Fibroblast of lung (primary cell): ENCODE measurements around the gene ZCCHC14. TPM values are rescaled to one million over a fixed set of nuclear protein-coding genes. Genes with fewer than 3 reads are reported as not detected.

Experiments used
- DNase-seq, 2 donors: peaks; one replicate each; pipeline versions ENCODE4 v3.0.0 to v3.0.0-alpha.2; 2010; ENCODE audit warnings: low read depth in 2 of 2
- H2AFZ ChIP-seq: 2 replicates; pipeline ENCODE4 v1.5.1; 2012; ENCODE audit warnings: low read length, control low read depth, inconsistent platforms
- H3K27ac ChIP-seq: 2 replicates; pipeline ENCODE4 v1.5.1; 2011; ENCODE audit warnings: low read length, control low read depth; ENCODE audit not compliant: insufficient read depth
- H3K27me3 ChIP-seq: 2 replicates; pipeline ENCODE4 v1.5.1; 2011; ENCODE audit warnings: mild to moderate bottlenecking, low read length; ENCODE audit not compliant: control insufficient read depth, insufficient read depth
- H3K36me3 ChIP-seq: 2 replicates; pipeline ENCODE4 v1.5.1; 2011; ENCODE audit warnings: low read length; ENCODE audit not compliant: control insufficient read depth, insufficient read depth
- H3K4me1 ChIP-seq: 2 replicates; pipeline ENCODE4 v1.5.1; 2011; ENCODE audit warnings: low read length; ENCODE audit not compliant: control insufficient read depth, insufficient read depth; ENCODE audit errors: extremely low read depth
- H3K4me2 ChIP-seq: 2 replicates; pipeline ENCODE4 v1.5.1; 2011; ENCODE audit warnings: low read length, control low read depth; ENCODE audit not compliant: insufficient read depth; ENCODE audit errors: extremely low read depth
- H3K4me3 ChIP-seq, 4 experiments: fragments of 200-600 bp in 1 of 4; sonication (generic) in 1 of 4; replicated peaks in 1 of 4; 2 replicates each; pipeline ENCODE4 v1.5.1; 2011 to 2016; ENCODE audit warnings: low read length in 4 of 4, low read depth in 3 of 4, mild to moderate bottlenecking in 3 of 4, control low read depth in 2 of 4, inconsistent platforms in 1 of 4, mixed read lengths in 1 of 4; ENCODE audit not compliant: insufficient read depth in 1 of 4; ENCODE audit errors: control extremely low read depth in 1 of 4
- H3K79me2 ChIP-seq: 2 replicates; pipeline ENCODE4 v1.5.1; 2012; ENCODE audit warnings: mild to moderate bottlenecking, low read length, inconsistent platforms; ENCODE audit not compliant: control insufficient read depth, insufficient read depth
- H3K9ac ChIP-seq: 2 replicates; pipeline ENCODE4 v1.5.1; 2011; ENCODE audit warnings: mild to moderate bottlenecking, low read length, control low read depth; ENCODE audit not compliant: insufficient read depth
- H3K9me3 ChIP-seq: 2 replicates; pipeline ENCODE4 v1.5.1; 2012; ENCODE audit warnings: low read depth, low read length; ENCODE audit not compliant: control insufficient read depth, insufficient read depth
- H4K20me1 ChIP-seq: 2 replicates; pipeline ENCODE4 v1.5.1; 2011; ENCODE audit warnings: low read length; ENCODE audit not compliant: control insufficient read depth, insufficient read depth; ENCODE audit errors: extremely low read depth
- EZH2 ChIP-seq: IDR thresholded peaks from 2 replicates; pipeline ENCODE4 v1.5.1; 2012; ENCODE audit warnings: low read length, control low read depth, mild to moderate bottlenecking; ENCODE audit errors: missing control alignments
- polyA plus RNA-seq, 2 donors: library from polyadenylated mRNA; depleted of rRNA in 1 of 2; stranded (reverse) in 1 of 2; unstranded in 1 of 2; fragments of >200 nt; gene quantifications; 2 replicates each; pipeline ENCODE4 v1.2.1, GENCODE V29; 2011 to 2012; ENCODE audit warnings: missing spikeins in 1 of 2
- total RNA-seq: library from RNA; depleted of rRNA; stranded (reverse); fragments of >200 nt; gene quantifications from 2 replicates; pipeline ENCODE4 v1.2.1, GENCODE V29; 2014
- TF ChIP-seq, protein P1 (sequence below), 2 donors: IDR thresholded peaks in 1 of 2; conservative IDR thresholded peaks in 1 of 2; 1 replicate in 1 of 2; 2 replicates in 1 of 2; pipeline ENCODE4 v1.5.1; 2011 to 2012; ENCODE audit warnings: low read length in 2 of 2, control low read depth in 1 of 2, inconsistent platforms in 1 of 2, low read depth in 1 of 2, mild to moderate bottlenecking in 1 of 2

Gene ZCCHC14
- total and polyA plus RNA-seq, 2 donors (not counting 1 experiment from before 2014, with no cell fraction given), result 6.4 to 16.3 TPM

DNA sequence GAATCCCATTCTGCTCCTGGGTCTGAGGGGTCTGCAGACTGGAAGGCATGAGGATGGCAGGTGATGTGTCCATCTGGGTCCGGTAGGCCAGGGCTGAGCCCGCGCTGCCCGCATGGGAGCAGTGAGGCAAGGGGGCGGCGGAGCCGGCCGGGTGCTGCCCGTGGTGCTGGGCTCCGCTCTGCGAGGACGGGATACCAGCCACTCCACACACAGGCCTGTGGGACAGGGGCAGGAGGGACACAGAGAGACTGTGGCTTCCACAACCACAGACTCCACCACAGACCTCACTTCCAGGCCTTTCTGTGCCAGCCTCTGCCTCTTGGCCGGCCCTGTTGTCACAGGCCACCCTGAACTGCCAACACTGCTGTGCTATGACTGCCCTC lies 75.3 kb downstream of the ZCCHC14 start:
- TF ChIP-seq, protein P1, sequence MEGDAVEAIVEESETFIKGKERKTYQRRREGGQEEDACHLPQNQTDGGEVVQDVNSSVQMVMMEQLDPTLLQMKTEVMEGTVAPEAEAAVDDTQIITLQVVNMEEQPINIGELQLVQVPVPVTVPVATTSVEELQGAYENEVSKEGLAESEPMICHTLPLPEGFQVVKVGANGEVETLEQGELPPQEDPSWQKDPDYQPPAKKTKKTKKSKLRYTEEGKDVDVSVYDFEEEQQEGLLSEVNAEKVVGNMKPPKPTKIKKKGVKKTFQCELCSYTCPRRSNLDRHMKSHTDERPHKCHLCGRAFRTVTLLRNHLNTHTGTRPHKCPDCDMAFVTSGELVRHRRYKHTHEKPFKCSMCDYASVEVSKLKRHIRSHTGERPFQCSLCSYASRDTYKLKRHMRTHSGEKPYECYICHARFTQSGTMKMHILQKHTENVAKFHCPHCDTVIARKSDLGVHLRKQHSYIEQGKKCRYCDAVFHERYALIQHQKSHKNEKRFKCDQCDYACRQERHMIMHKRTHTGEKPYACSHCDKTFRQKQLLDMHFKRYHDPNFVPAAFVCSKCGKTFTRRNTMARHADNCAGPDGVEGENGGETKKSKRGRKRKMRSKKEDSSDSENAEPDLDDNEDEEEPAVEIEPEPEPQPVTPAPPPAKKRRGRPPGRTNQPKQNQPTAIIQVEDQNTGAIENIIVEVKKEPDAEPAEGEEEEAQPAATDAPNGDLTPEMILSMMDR (conservative IDR thresholded peaks at IDR 0.05 in 1 of 2, IDR thresholded peaks at IDR 0.05 in 1 of 2; ENCODE audit: low read depth in 1 of 2, low read length in 2 of 2), result no peak
- TF ChIP-seq EZH2, result no peak
- Histone ChIP-seq H2AFZ (no peak overlapping the region), H3K36me3 (peaks cover 26% of the 10 kb centered on the region), H4K20me1 (no peaks in the 10 kb centered on the region), H3K4me2 (no peak overlapping the region), H3K9me3 (no peaks in the 10 kb centered on the region), H3K4me1 (no peaks in the 10 kb centered on the region), H3K79me2 (no peaks in the 10 kb centered on the region), H3K9ac (no peak overlapping the region), H3K27ac (no peak overlapping the region), H3K27me3 (no peaks in the 10 kb centered on the region), H3K4me3 (no peak overlapping the region)
- no peak for DNase-seq

DNA sequence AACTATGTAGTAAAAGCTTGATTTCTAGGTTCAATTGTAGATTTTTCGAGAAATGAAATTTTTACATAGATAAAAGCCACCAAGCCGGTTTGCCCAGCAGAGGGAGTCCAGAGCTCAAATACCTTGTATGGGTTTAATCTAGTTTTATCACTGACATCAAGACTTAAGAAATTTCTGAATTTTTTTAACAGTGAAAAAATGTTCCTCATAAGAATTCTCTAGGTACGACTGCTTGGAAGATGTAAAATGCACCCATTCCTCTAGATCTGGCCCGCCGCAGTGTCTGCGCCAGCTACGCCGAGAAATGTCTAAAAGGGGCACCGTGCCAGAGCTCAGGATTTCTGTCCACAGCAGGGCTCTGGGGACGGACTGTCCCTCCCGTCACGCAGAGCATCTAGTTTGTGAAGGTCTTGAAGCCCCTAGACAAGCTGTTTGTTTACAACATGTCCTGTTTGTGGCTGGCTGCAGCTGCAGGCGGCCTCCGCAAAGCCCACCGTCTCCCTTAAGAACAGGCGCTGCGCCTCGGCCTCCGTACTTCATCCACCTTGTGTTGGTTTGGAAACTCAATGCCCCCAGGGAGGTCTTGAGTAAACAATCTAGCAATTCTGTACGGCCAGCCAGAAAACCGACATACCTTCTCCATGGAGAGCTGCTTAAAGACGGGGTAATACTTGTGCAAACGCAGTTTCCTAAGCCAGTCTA lies 75.8 kb downstream of the ZCCHC14 start:
- no peak for TF ChIP-seq EZH2
- TF ChIP-seq, protein P1 (conservative IDR thresholded peaks at IDR 0.05 in 1 of 2, IDR thresholded peaks at IDR 0.05 in 1 of 2; ENCODE audit: low read depth in 1 of 2, low read length in 2 of 2), result peak; percentile 57 to 82
- Histone ChIP-seq H3K4me3 (no peak overlapping the region), H3K27me3 (no peaks in the 10 kb centered on the region), H3K9ac (no peak overlapping the region), H3K27ac (no peak overlapping the region), H3K4me1 (no peaks in the 10 kb centered on the region), H3K36me3 (peaks cover 30% of the 10 kb centered on the region), H4K20me1 (no peaks in the 10 kb centered on the region), H3K79me2 (no peaks in the 10 kb centered on the region), H3K9me3 (no peaks in the 10 kb centered on the region), H3K4me2 (no peak overlapping the region), H2AFZ (no peak overlapping the region)
- DNase-seq, result peak; percentile 46 to 84

DNA sequence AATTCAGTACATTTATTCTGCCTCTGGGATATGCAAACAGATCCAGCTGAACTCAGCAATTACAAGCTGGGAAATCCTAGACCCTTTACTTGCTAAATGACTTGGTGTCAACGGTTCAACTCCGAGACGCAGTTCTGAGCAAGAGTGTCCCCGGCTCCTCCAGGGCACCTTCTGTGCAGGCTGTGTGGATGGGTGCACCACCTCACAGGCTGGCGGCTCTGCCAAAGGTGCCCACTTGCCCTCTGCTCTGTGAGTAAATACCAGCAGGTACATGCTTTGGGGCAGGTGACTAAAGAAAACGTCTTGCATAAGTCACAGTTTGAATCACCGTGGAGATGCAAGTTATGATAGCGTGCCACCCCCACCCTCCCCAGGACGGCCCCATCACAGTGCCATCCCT lies 77.4 kb downstream of the ZCCHC14 start:
- Histone ChIP-seq H3K4me3 (no peak overlapping the region), H3K4me2 (no peak overlapping the region), H3K27me3 (no peaks in the 10 kb centered on the region), H3K36me3 (peaks cover 37% of the 10 kb centered on the region), H2AFZ (no peak overlapping the region), H3K4me1 (no peaks in the 10 kb centered on the region), H3K79me2 (no peaks in the 10 kb centered on the region), H4K20me1 (no peaks in the 10 kb centered on the region), H3K9ac (no peak overlapping the region), H3K27ac (no peak overlapping the region), H3K9me3 (no peaks in the 10 kb centered on the region)
- no peak for TF ChIP-seq EZH2
- TF ChIP-seq, protein P1 (conservative IDR thresholded peaks at IDR 0.05 in 1 of 2, IDR thresholded peaks at IDR 0.05 in 1 of 2; ENCODE audit: low read depth in 1 of 2, low read length in 2 of 2), result no peak
- no peak for DNase-seq
